Panc1 (cell line): ENCODE data around the gene NECAB2. TPM values are rescaled to one million over a fixed set of nuclear protein-coding genes. Genes with fewer than 3 reads are reported as not detected.

Experiments used
- ATAC-seq: fragments of 200-7000 bp; cut with Tn5 transposase; 2 replicates; pipeline ENCODE4 v1.9.1; 2020; ENCODE audit warnings: mild to moderate bottlenecking, moderate library complexity
- BruUV-seq: library from RNA; stranded (reverse); fragments of 400-500 nt; replicated peaks from 2 replicates; lab custom pipeline; 2021; lab: Mats Ljungman, UMichigan
- CTCF ChIA-PET: fragments of 300-600 bp; sonication (Branson Sonifier 250); formaldehyde crosslinking; loops from one replicate; lab custom pipeline; 2022; ENCODE audit warnings: antibody characterized with exemption; lab: Charles Lee
- POLR2A ChIA-PET: fragments of 300-600 bp; sonication (Branson Sonifier 250); formaldehyde crosslinking; loops from one replicate; lab custom pipeline; 2022; ENCODE audit warnings: antibody characterized with exemption; lab: Charles Lee
- DNase-seq: peaks from one replicate; pipeline ENCODE4 v3.0.0-alpha.2; 2010; ENCODE audit warnings: low read depth, low spot score
- H3K27ac ChIP-seq: 2 replicates; pipeline ENCODE4 v1.5.1; 2011; ENCODE audit warnings: mild to moderate bottlenecking, low read length, inconsistent platforms
- H3K27me3 ChIP-seq: fragments of 200-500 bp; sonication (Bioruptor generic); 2 replicates; pipeline ENCODE4 v1.6.0; 2014; ENCODE audit warnings: low read length, inconsistent platforms; ENCODE audit not compliant: control insufficient read depth, insufficient read depth
- H3K36me3 ChIP-seq: fragments of 200-500 bp; sonication (Bioruptor generic); 2 replicates; pipeline ENCODE4 v1.5.1; 2014; ENCODE audit warnings: inconsistent platforms, mild to moderate bottlenecking, low read length, moderate library complexity; ENCODE audit not compliant: control insufficient read depth, insufficient read depth
- H3K4me1 ChIP-seq: 2 replicates; pipeline ENCODE4 v1.5.1; 2011; ENCODE audit warnings: inconsistent platforms, mild to moderate bottlenecking, low read length, moderate library complexity; ENCODE audit not compliant: control insufficient read depth, insufficient read depth
- H3K4me3 ChIP-seq, 2 experiments: 2 replicates each; pipeline ENCODE4 v1.5.1; 2011 to 2012; ENCODE audit warnings: low read depth in 2 of 2, low read length in 2 of 2, mild to moderate bottlenecking in 2 of 2, inconsistent platforms in 1 of 2, moderate library complexity in 1 of 2
- H3K9me3 ChIP-seq: fragments of 200-500 bp; sonication (Bioruptor generic); 2 replicates; pipeline ENCODE4 v1.5.1; 2014; ENCODE audit warnings: low read depth, mild to moderate bottlenecking, inconsistent platforms, low read length, moderate library complexity; ENCODE audit not compliant: control insufficient read depth, insufficient read depth
- POLR2AphosphoS5 ChIP-seq: IDR thresholded peaks from 2 replicates; pipeline ENCODE4 v1.6.1; 2012; ENCODE audit warnings: mild to moderate bottlenecking, low read depth, low read length, moderate library complexity
- SIN3A ChIP-seq: IDR thresholded peaks from 2 replicates; pipeline ENCODE4 v1.6.1; 2012; ENCODE audit warnings: low read depth, mild to moderate bottlenecking, low read length, moderate library complexity, borderline replicate concordance; ENCODE audit not compliant: insufficient read depth
- TCF7L2 ChIP-seq: IDR thresholded peaks from 2 replicates; pipeline ENCODE4 v1.6.1; 2011; ENCODE audit warnings: mild to moderate bottlenecking, low read depth, low read length, inconsistent platforms
- in situ Hi-C: cut with HindIII; loops from 2 replicates; pipeline ENCODE4 v1.10.0; 2016; ENCODE audit warnings: low sequenced_read_pairs, low pct_unique_long_range_greater_than_20kb
- intact Hi-C: fragments of 100-400 bp; cut with micrococcal nuclease; formaldehyde crosslinking; loops from one replicate; pipeline ENCODE4 v1.10.0; 2022; ENCODE audit not compliant: unreplicated experiment
- total RNA-seq: library from RNA; stranded (reverse); gene quantifications from one replicate; pipeline ENCODE4 v1.2.1, GENCODE V29; 2021; ENCODE audit not compliant: unreplicated experiment
- TF ChIP-seq, protein P1 (sequence below), 2 experiments: IDR thresholded peaks; 2 replicates each; pipeline ENCODE4 v1.6.1; 2011 to 2012; ENCODE audit warnings: low read depth in 2 of 2, control low read depth in 1 of 2, low read length in 1 of 2, mild to moderate bottlenecking in 1 of 2, moderate library complexity in 1 of 2; ENCODE audit not compliant: insufficient read depth in 1 of 2
- TF ChIP-seq, protein P2 (sequence below): fragments of 450-650 bp; IDR thresholded peaks from 2 replicates; pipeline ENCODE4 v1.5.1; 2017; ENCODE audit warnings: mild to moderate bottlenecking

The NECAB2 gene
- total RNA-seq, 1 experiment from 2014 or later, result 0.33 TPM

DNA sequence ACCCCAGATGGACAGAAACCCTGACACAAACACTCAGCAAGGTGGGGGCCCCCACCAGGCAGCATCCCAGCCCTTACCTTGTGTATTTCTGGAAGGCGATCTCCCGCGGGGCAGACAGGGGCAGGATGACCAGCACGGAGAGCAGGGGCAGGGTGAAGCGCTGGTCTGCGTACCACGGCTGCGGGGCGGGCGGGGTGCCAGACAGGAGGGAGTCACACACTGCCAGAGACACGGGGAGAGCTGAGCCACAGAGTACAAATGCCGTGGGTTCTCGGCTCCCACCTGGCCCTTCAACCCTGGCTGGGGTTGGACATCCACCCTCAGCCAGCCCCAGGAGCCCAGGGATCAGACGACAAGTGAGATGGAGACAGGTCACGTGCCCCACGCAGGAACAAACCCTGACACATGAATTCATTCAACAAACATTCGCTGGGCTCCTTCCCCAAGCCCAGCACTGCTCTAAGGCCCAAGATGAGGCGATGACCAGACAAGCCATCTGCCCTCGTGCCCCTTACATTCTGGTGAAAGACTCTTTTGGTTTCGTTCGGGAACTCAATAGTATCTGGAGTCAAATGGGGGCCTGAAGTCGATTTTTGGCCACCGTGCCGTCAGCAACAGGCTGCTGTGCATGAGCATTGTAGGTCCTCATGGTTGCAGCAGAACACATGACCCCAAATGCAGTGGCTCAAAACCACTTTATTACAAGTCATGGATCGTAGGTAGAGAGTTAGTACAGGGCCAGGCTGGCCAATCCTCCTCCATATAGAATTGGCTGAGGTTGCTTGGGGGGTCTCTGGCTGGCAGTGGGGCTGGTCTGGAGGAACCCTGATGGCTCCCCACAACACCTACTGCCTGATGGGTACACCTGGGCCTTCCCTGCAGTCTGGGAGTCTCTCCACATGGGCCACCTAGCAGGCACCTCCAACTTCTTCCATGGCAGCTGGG, 65.5 kb downstream of the NECAB2 start:
- Histone ChIP-seq H3K9me3 (no peaks in the 10 kb centered on the region), H3K27ac (no peak overlapping the region), H3K4me1 (no peaks in the 10 kb centered on the region), H3K4me3 (no peak overlapping the region), H3K36me3 (no peaks in the 10 kb centered on the region), H3K27me3 (no peaks in the 10 kb centered on the region)
- BruUV-seq, result no TSS peak
- in situ Hi-C loops (no loop called here), intact Hi-C loops (no loop called here)
- ChIA-PET POLR2A (no interaction called here), CTCF (no interaction called here)
- ATAC-seq (no peak), DNase-seq (no peak)
- no peak for TF ChIP-seq TCF7L2
- TF ChIP-seq, protein P1, sequence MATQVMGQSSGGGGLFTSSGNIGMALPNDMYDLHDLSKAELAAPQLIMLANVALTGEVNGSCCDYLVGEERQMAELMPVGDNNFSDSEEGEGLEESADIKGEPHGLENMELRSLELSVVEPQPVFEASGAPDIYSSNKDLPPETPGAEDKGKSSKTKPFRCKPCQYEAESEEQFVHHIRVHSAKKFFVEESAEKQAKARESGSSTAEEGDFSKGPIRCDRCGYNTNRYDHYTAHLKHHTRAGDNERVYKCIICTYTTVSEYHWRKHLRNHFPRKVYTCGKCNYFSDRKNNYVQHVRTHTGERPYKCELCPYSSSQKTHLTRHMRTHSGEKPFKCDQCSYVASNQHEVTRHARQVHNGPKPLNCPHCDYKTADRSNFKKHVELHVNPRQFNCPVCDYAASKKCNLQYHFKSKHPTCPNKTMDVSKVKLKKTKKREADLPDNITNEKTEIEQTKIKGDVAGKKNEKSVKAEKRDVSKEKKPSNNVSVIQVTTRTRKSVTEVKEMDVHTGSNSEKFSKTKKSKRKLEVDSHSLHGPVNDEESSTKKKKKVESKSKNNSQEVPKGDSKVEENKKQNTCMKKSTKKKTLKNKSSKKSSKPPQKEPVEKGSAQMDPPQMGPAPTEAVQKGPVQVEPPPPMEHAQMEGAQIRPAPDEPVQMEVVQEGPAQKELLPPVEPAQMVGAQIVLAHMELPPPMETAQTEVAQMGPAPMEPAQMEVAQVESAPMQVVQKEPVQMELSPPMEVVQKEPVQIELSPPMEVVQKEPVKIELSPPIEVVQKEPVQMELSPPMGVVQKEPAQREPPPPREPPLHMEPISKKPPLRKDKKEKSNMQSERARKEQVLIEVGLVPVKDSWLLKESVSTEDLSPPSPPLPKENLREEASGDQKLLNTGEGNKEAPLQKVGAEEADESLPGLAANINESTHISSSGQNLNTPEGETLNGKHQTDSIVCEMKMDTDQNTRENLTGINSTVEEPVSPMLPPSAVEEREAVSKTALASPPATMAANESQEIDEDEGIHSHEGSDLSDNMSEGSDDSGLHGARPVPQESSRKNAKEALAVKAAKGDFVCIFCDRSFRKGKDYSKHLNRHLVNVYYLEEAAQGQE (IDR thresholded peaks at IDR 0.05; ENCODE audit: insufficient read depth in 1 of 2, low read depth in 2 of 2, low read length in 1 of 2), result no peak
- TF ChIP-seq SIN3A, result no peak
- TF ChIP-seq, protein P2, sequence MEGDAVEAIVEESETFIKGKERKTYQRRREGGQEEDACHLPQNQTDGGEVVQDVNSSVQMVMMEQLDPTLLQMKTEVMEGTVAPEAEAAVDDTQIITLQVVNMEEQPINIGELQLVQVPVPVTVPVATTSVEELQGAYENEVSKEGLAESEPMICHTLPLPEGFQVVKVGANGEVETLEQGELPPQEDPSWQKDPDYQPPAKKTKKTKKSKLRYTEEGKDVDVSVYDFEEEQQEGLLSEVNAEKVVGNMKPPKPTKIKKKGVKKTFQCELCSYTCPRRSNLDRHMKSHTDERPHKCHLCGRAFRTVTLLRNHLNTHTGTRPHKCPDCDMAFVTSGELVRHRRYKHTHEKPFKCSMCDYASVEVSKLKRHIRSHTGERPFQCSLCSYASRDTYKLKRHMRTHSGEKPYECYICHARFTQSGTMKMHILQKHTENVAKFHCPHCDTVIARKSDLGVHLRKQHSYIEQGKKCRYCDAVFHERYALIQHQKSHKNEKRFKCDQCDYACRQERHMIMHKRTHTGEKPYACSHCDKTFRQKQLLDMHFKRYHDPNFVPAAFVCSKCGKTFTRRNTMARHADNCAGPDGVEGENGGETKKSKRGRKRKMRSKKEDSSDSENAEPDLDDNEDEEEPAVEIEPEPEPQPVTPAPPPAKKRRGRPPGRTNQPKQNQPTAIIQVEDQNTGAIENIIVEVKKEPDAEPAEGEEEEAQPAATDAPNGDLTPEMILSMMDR, result no peak
- no peak for TF ChIP-seq POLR2AphosphoS5

DNA sequence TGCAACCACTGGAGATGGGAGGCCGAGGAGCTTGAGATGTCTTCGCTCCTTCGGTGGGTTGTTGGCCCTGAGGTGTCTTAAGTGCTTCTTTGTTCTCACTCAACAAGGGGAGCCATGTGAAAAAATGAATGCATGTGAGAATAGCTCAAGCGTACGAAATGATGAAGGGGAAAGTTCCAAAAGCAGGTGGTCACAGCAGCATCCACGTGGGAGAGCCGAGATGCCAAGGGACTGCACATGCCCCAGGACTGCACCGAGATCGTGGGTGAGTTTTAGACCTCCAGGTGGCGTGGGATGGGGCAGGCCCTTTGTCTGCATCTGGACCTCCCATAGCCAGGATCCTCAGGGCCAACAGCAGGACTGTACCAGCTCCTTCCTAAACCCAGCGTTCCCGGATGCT, 66.5 kb downstream of the NECAB2 start:
- ChIA-PET POLR2A (no interaction called here), CTCF (no interaction called here)
- no TSS peak for BruUV-seq
- in situ Hi-C loops (no loop called here), intact Hi-C loops (no loop called here)
- Histone ChIP-seq H3K9me3 (no peaks in the 10 kb centered on the region), H3K27ac (no peak overlapping the region), H3K36me3 (no peaks in the 10 kb centered on the region), H3K4me1 (no peaks in the 10 kb centered on the region), H3K27me3 (no peaks in the 10 kb centered on the region), H3K4me3 (no peak overlapping the region)
- DNase-seq (no peak), ATAC-seq (no peak)
- TF ChIP-seq POLR2AphosphoS5, result no peak
- TF ChIP-seq, protein P1 (IDR thresholded peaks at IDR 0.05; ENCODE audit: insufficient read depth in 1 of 2, low read depth in 2 of 2, low read length in 1 of 2), result no peak
- no peak for TF ChIP-seq TCF7L2
- TF ChIP-seq, protein P2, result no peak
- TF ChIP-seq SIN3A, result no peak
